Measurements from ENCODE around the gene ZNF212.

DNA sequence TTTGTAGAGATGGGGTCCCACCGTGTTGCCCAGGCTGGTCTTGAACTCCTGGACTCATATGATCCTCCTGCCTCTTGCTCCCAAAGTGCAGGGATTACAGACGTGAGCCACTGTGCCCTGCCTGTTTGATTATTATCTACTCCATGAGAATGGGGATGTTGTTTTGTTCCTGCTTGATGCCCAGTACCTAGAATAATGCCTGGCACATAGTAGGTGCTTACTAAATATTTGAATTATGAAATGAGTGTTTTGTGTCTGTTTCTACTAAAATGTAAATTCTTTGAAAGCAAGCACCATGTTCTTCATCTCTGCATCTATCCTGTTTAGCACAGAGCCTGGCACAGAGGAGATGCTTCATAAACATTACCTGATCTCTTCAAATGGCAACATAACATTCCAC is 63.4 kb downstream of the ZNF212 start:
- TF ChIP-seq, protein P1, sequence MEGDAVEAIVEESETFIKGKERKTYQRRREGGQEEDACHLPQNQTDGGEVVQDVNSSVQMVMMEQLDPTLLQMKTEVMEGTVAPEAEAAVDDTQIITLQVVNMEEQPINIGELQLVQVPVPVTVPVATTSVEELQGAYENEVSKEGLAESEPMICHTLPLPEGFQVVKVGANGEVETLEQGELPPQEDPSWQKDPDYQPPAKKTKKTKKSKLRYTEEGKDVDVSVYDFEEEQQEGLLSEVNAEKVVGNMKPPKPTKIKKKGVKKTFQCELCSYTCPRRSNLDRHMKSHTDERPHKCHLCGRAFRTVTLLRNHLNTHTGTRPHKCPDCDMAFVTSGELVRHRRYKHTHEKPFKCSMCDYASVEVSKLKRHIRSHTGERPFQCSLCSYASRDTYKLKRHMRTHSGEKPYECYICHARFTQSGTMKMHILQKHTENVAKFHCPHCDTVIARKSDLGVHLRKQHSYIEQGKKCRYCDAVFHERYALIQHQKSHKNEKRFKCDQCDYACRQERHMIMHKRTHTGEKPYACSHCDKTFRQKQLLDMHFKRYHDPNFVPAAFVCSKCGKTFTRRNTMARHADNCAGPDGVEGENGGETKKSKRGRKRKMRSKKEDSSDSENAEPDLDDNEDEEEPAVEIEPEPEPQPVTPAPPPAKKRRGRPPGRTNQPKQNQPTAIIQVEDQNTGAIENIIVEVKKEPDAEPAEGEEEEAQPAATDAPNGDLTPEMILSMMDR (IDR thresholded peaks at IDR 0.05), result no peak
- TF ChIP-seq POLR2A (IDR thresholded peaks at IDR 0.05), result no peak
